ENCODE results near the gene NR1H2.

DNA sequence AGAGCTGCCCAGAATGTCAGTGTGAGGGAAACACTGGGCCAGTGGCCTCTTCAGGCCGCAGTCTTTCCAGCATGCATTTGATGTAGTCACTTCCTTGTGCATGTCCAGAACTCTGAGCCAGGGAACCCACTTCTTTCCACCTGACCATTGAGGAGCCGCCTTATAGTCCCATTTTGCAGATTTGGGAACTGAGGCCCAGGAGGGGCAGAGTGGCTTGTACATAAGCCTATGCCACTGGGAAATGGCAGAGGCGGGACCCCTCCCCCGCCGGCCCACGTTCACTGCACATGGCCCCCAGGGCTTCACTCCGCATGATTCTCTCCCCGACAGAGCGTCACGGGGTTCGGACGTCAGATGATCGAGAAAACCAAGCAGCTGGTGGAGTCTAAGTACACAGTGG is 36.8 kb downstream of the NR1H2 start:
- TF ChIP-seq, protein P1, sequence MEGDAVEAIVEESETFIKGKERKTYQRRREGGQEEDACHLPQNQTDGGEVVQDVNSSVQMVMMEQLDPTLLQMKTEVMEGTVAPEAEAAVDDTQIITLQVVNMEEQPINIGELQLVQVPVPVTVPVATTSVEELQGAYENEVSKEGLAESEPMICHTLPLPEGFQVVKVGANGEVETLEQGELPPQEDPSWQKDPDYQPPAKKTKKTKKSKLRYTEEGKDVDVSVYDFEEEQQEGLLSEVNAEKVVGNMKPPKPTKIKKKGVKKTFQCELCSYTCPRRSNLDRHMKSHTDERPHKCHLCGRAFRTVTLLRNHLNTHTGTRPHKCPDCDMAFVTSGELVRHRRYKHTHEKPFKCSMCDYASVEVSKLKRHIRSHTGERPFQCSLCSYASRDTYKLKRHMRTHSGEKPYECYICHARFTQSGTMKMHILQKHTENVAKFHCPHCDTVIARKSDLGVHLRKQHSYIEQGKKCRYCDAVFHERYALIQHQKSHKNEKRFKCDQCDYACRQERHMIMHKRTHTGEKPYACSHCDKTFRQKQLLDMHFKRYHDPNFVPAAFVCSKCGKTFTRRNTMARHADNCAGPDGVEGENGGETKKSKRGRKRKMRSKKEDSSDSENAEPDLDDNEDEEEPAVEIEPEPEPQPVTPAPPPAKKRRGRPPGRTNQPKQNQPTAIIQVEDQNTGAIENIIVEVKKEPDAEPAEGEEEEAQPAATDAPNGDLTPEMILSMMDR (IDR thresholded peaks at IDR 0.05 in 2 of 3, conservative IDR thresholded peaks at IDR 0.05 in 1 of 3; ENCODE audit: borderline replicate concordance in 1 of 3, insufficient read depth in 1 of 3, low read depth in 2 of 3, low read length in 2 of 3): no peak
- TF ChIP-seq EGR1 (IDR thresholded peaks at IDR 0.05; ENCODE audit: low read depth): no peak
